NCI-H1417 (cell line): ENCODE measurements around the gene PKHD1.

ENCODE experiments used
- DNase-seq, 3 experiments: peaks; one replicate each; lab custom pipeline; 2025; lab: John Stamatoyannopoulos, UW

PKHD1 gene

DNA sequence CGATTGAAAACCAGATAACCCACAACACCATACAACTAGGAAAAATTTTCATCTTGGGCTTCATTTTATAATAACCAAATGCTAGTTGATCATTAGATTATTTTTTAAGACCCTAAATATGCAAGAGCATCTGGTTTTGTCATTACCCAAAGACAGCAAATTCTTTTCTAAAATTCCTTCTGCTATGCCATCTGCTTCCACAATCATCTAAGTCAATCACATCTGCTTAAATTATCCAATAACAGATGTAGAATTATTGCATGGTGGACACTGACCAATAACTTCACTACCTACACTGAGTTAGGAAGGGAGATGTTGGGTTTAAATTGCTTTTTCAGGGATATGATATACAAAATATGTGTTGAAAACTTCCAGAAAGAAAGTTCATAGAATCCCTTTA lies 41.9 kb downstream of the PKHD1 start:
- no peak for DNase-seq

DNA sequence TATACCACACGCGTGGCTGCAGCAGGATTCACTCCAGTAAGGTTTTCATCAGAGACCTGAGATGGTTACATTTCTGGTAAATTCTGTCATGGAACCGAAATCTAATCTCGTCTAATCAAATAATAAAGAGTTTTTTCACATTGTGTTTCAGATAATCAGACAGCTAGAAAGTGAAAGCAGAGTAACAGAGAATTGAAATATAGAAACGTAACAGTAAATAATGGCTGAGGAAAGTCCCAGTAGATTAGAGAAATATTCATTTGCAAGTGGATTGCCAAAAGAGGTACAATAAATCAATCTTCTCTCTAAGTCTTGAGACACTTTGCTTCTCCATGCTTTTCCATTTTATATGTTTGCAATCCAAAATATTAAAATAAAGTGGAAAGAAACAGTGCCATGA lies 42.4 kb downstream of the PKHD1 start:
- DNase-seq: no peak

DNA sequence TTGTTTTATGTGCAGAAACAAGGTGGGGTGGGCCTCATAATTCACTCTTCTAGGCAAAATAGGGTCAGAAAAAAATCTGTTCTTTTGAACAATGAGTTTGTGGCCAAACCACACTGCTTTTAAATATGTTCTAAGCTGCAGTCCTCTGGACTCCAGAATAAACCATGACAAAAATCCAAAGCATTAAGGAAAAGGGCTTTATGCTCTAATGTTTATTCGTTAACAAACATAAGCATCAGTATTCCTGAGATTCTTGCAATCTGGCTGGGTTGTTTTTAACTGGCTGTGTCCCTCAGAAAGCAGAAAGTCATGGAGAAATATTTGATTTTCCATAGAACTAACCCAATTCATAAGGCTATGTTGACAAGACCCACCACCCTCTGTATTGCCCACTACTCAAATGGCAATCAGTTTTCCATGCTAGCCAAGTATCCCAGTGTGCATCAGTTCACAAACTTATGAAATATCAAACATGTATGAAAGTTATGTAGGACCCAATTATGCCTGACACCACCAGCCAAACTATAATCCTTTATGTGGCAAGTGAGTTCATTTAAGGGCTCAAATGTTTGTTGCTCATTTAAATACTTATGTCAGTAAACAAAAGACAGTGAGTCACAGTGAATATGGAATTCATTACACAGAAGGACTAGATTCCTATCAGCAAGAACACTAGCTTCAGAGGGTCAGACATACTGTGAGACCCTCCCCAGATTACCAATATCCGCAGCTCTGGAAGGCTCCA lies 45.1 kb downstream of the PKHD1 start:
- DNase-seq: no peak

DNA sequence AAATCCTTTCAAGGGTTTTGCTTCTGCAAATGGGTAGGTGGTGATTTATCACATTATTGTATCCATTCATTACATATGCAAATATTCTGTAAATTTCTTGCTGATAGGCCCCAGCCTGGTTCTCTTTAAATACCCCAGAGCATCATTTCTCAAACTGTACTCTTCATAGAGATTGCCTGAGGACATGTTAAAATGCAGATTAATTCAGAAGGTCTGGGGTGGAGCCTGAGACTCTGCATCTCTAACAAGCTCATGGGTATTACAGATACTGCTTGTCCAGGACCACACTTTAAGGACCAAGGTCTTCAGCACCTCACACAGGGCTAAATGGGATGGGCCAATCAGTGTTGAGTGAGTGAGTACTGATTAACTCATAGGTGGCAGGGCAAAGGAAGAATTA lies 46.3 kb downstream of the PKHD1 start:
- DNase-seq: no peak

DNA sequence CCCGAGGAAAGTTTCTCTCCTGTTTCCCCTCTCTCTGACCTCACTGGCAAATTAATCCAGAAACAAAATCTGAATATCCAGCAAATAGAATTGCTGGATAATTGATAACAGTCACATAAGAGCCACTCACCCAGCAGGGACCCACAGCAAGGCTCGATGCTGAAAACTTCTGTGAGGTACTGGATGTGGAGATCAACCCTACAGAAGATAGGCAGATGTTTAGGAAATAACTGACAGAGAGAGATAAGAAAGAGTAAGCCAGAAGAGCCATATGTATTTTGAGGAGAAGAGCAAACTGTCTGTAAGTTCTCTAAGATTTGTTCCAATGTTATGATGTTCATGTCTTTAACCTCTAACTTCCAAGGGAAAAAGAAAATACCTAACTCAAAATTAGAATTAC lies 59.7 kb downstream of the PKHD1 start:
- DNase-seq: no peak

DNA sequence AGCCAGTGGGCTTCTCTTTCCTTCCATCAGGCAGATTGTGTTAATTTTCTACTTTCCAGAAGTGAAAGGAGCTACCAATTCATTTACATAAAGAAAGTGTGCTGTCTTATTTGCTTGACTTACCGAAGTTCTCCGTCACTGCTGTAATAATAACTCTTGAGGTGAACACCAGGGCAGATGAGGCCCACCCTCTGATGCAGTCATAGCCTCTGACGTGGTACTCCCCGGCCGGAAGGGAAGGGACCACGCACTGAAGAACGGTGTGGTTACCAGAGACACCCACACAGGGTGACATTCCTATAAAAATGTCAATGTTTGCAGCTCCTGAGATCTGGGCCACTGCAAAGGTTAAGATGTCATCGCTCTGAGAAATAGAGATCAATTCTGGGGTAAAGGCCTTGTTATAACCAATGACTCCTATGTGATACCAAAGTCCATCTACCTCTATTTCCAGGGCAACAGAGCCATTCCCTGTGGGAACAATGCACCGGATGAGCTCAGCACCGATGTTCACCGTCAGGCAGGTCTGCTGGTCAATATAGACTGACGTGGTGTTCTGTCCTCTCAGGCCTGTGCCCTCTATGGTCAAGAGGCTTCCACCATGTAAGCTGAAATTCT lies 62.9 kb downstream of the PKHD1 start:
- DNase-seq: no peak

DNA sequence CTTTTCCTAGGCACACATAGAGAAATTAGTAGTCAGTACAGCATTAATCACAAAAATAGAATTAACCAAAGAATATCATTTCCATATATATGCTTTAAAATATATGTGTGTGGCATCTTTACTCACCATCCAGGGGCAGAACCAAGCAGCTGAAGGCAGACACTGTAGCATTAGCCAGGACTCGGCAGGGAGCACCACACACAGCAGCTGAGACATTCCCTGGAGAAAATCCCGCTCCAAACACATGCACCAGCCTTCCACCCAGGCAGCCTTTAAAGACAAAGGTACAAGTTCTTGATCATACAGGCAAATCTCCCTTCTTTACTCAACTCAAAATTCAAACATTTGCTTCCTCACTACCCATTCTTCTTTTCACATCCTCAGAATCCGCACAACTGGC lies 64.7 kb downstream of the PKHD1 start:
- DNase-seq: peak in 2 of 3 experiments; percentile 5 to 49

DNA sequence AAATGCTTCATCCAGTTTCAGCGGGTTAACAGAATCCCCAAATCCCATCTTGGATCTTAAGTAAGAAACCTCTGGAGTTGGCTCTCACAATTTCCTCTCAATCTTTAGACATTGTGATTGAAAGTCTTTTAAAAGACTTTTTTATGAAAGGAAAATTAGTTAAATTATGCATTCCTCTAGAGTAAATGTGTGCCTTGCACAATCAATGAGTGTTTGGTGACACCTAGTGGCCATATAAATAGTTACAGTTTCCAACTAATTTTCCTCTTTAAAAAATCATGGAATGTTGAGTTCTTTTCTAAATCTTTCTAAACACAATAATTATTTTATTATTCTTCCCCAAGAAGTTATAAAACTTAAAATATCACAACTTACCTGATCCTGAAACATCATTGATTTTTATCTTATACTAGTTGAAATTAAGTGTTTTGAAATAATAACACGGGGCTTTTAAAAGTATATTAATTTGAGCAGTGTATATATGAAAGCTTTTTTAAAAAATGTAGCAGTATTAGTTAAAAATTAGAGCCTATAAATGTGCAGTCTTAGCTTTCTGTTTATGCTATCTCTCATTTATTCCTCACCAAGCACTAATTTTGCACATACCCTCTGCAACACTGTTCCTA lies 66.4 kb downstream of the PKHD1 start:
- peak; percentile 5 to 70 (median 25) for DNase-seq

DNA sequence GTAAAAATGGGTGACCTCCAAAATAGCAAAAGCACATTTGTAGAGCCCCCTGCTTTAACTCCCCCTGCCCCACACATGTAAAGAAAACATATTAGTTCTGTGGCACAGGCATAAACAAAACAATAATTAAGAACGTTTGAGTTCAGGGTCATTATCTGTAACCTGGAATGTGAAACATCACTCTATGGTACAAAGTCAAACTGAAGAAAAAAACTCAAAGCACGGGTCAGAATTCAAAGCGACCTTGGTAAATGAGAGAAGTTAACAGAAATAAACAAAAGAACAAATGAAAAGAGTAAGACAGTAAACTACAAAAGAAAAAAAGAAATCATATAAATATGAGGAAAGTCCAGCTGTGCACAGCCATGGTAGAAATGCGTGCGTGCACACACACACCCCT lies 67.5 kb downstream of the PKHD1 start:
- DNase-seq: no peak

DNA sequence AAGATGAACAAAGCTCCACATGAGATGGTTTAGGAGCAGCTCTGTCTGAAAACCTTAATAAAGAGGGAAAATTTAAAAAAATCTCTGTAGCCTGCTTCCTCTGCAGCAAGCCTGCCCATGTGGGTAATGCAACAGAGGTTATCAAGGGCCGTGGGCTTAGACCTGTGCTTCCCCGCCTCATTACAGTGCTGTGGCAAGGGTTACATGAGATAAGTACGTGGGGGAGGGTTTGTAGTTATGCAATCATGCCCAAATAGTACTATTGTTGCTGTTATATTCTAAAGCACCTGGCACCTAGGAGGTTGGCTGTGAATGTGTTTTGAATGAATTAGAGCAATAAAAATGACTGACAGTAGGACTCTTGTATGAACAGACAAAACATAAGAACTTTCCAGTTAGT lies 68.3 kb downstream of the PKHD1 start:
- peak in 2 of 3 experiments; percentile 82 to 95 for DNase-seq

DNA sequence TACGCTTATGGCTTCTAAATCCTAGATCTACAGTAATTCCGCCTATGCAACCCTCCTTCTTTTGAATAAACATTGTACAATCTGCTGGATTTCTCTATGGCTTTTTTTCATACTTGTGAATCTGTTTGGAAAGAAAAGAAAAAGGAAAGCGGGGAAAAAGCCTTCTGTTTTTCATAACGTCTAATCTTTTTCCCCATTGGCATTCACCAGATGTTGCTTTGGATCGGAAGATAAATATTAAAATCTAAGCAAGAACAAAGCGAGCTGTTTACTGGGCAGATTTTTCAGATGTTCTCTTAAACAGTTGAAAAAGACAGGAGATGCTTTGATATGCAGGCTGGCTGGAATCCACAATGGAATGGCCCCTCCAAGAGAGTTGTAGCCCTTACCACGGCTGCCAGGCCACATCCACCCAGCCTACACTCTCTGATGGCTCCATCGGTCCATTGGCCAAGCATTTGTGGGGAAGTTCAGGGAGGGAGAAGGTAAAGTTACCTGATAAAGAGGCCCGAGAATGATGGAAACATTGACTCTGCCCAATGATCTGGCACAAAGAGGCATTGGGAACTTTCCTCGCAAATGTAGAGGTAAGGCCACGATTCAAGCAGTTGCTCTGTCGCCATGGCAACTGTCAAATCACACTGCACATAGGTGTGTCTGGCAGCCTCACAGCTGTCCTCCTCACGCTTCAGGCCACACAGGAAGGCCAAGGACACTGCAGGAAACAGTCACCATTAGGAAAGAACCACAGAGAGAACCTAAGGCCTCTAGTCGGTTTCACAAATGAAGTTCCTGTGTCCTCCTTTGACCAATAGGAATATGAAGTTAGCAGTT lies 70.3 kb downstream of the PKHD1 start:
- peak in 2 of 3 experiments; percentile 20 to 72 for DNase-seq

DNA sequence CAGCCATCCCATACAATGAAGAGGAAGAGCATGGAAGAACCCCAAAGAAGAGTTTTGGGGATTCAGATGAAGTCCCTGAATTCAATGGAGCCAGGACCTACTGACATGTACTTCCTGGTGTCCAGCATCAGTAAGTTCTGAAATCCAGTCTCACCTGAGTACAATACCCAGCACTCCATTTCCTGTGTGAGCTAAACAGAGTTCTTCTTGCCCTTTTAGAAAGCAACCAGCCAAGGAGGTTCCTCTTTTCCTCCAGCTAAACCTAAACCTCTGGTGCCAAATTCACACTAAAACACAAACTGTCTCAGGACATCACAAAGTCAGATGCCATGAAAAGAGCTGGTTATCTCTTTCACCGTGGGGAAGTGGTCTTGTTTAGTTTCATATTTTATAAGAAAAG lies 71.5 kb downstream of the PKHD1 start:
- no peak for DNase-seq

DNA sequence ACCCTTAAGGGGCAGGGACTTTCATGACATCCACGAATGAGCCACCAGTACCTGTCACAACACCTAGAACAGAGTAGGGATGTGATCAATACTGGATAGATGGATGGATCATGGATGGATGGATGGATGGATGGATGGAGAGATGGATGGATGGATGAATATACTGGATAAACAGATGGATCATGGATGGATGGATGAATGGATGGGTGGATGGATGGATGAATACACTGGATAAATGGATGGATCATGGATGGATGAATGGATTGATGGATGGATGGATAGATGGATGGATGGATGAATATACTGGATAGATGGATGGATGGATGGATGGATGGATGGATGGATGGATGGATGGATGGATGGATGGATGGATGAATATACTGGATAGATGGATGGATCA lies 73.0 kb downstream of the PKHD1 start:
- DNase-seq: no peak

DNA sequence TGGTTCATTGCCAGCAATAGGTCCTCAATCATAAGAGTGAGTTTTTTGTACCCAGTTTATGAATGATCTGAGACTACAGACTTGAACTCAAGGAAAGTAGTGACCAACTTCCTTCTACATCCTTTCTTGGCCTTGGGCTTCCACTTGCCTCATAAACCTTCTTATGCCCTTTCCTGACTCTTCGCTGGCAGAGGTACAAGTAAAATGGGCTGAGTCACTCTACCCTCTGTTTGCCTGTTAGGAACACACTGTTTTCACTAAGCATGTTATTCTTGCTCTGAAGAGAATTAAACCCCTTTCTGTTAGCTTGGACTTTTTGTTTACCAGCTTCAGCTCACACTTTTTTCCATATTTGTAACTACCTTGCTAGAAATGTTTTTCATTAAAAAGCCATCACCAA lies 74.4 kb downstream of the PKHD1 start:
- no peak for DNase-seq

DNA sequence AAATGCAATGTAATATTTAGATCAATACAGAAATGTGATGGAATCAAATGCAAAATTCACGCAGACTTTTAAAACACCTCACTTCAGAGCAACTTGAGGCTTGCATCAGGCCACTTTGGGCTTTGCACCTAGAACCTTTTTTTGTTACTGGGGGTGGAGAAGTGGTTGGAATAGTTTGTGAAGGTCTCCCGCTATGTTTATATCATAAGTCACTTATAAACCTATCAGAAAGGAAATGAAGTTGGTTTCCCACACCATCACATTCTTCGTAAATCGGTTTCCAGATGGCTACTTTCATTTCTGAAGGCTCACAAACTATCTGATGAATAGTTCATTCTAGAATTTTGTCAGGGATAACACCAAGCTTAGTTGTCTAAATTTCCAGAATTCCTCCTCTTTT lies 74.8 kb downstream of the PKHD1 start:
- DNase-seq: no peak

DNA sequence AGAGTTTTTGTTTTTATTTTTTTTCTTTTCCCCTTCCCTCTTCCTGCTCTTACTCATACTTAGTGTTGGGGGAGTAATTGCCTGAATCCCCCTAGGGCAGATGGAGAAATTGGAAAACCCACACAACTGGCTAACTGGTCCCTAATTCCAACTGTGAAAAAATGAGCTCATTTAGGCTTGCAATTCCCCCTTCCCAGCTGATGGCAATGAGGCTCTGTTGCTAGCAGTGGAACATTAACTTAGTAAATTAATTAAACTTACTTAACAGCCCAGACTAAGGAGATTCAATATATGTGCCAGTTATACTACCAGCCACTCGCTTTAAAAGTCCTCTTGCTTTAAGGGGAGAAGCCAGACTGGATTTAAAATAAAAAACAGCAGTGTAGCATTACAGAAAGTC lies 76.6 kb downstream of the PKHD1 start:
- DNase-seq: no peak

DNA sequence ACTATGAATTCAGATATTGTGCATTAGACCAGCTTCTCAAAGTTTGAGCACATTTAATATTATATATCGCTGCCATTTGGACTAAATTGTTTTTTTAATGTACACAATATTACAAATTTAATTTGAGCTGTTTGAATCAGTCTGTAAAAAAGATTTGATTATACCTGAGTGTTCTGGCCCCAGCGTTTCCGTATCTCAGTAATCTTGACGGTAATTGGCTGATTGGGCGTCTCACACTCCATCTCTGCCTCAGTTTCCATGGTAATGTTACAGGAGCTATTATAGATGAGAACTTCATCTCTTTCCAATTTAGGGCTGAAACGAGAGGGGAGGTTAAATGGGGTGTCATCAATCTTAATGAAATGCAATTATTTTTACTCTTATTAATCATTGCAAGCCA lies 77.3 kb downstream of the PKHD1 start:
- no peak for DNase-seq

DNA sequence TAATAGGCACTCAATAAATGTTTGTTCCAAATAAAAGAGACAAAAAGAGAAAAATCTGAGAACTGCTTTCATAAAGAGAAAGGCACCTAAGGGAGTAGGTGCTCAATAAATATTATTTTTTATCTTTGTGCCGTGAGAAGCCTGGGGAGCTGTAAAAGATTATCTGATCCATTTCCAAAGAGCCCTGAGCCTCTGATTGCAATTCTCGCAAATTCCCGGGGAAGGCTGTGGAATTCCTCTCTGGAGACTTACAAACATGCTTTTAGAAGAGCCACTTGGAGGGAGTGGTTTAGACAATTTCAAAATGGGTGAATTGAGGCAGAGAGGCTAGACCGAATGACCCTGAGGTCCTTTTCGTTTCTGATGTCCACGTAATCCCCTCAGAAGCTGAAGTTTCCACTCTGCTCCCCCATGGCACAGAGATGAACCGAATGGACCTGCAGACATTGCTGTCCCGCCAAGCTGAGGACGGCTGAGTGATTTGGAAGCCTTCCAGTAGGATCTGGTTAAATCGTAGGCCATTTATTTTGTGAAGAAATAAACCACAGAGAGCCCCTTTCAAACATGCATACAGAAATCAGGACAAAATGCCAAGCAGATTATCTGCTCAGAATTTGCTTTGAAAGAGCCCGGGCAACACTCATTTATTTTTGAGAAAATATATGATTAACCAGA lies 77.8 kb downstream of the PKHD1 start:
- no peak for DNase-seq

DNA sequence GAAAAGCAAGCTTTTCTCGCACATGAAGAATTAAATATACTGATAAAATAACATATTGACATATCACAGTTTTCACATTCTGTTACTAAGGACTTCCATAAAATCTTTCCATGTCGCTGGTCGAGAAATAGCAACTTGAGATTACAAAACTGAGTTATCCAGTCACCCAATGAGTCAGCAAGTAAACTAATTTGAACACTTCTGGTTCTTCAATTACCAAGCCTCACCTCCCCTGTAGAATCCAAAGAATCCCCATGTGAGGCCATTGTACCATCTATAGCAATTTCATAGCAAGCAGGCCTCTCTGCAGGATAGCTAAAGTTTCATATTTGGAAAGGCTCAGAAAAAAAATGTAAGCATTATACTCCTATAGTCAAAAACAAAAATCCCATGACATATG lies 87.3 kb downstream of the PKHD1 start:
- DNase-seq: no peak

DNA sequence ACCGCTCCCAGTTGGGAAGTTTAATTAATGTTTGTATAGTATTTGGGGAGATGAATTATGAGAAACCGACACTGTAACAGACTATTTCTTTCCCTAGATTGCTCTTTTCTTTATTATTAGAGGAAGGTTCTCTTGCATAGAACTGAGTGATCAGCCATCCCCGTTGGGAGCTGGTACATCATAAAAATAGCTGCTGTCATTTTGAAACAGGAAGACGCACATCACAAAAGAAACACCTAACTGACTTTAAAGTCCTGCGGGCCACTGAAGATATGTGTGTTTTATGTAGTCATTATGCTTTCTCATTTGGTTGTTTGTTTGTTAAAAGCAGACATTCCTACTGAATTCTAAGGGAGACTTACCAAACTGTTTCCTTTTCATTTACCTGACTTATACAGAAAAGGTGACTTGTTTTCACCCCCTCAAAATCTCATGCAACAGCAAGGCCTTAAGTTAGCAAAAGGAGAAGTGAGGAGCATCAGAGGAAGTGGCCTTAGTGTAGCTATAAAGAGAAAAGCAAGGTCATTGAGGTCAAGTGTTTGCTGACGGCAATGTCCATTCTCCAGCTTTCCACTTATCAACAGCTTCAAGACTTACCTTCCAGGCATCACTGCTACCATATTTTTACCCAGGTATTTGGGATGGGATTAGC lies 91.0 kb downstream of the PKHD1 start:
- DNase-seq: no peak

DNA sequence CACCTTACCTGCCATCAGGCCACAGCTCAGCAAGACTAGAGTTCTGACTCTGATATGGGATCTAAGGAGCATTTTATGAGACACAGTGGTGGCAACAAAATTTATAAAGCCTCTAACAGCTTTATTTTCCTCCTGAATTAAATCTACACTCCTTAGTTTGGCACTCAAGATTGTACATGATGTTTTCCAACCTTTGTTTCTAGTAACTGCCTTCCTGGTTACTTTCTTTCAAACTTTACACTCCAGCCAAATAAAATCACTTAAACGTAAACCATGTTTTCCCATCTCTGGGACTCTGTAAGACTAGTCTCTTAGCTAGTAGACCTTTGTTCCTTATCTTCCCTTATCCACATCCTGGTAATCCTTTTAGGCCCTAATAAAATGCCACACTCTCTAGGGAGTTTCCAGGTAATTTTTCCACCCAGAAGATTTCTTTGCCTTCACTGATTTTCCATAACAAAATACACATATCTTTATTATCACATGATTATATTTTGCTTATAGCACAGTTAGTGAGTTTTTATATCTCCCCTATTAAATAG lies 92.1 kb downstream of the PKHD1 start:
- no peak for DNase-seq
